ENCODE data around the gene TBC1D1.

TBC1D1 gene

DNA sequence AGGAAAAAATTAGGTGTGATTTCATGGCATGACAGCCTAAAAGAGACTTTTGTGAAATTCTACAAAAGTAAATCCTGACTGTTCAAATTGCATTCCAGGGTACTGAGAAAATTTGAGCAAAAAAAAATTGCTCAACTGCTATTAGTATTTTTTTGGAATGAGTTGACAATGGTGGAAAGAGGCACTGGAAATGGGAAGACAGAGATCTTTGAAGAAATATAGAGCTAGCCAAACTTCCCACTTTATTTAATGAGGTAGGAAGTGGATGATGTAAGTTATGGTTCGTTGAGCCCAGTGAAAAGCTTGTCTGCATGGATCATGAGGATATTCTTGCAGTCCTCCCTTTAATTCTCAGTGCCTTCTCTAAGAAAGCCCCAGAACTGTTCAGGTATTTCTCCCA, 253.1 kb downstream of the TBC1D1 start:
- Histone ChIP-seq H3K9me2 (replicated peaks; ENCODE audit: insufficient read depth, low read length) (no peaks in the 10 kb centered on the region), H3K4me1 (ENCODE audit: low read length) (peaks cover 16% of the 10 kb centered on the region), H4K20me1 (ENCODE audit: insufficient read depth, low read length) (no peaks in the 10 kb centered on the region), H3K9ac (ENCODE audit: low read length) (no peak overlapping the region), H3F3A (ENCODE audit: insufficient read depth, low read length) (no peaks in the 10 kb centered on the region), H2AFZ (ENCODE audit: low read length) (no peak overlapping the region), H3K27me3 (replicated peaks; ENCODE audit: insufficient read depth, low read length) (no peaks in the 10 kb centered on the region), H3K79me2 (ENCODE audit: low read length) (no peaks in the 10 kb centered on the region), H3K27ac (ENCODE audit: low read length) (no peak overlapping the region), H3K9me3 (replicated peaks; ENCODE audit: insufficient read depth, low read length) (no peaks in the 10 kb centered on the region), H3K36me3 (replicated peaks; ENCODE audit: insufficient read depth, low read length) (no peaks in the 10 kb centered on the region), H3K4me3 (ENCODE audit: low read length) (no peak overlapping the region), H3K4me2 (ENCODE audit: low read depth, low read length) (no peak overlapping the region)
- TF ChIP-seq EZH2 (optimal IDR thresholded peaks at IDR 0.05; ENCODE audit: low read depth, low read length) (no peak), CTCF (IDR thresholded peaks at IDR 0.05; ENCODE audit: low read length) (no peak), EZH2phosphoT487 (IDR thresholded peaks at IDR 0.05; ENCODE audit: low read length) (no peak)
- DNase-seq = no peak

GRCh38 chr4:38145033-38145678, 254.3 kb downstream of the TBC1D1 start:
- Histone ChIP-seq H3K36me3 (replicated peaks; ENCODE audit: insufficient read depth, low read length) (no peaks in the 10 kb centered on the region), H3K4me1 (ENCODE audit: low read length) (peaks cover 8% of the 10 kb centered on the region), H3K27ac (ENCODE audit: low read length) (no peak overlapping the region), H3K9me3 (replicated peaks; ENCODE audit: insufficient read depth, low read length) (no peaks in the 10 kb centered on the region), H3K9me2 (replicated peaks; ENCODE audit: insufficient read depth, low read length) (no peaks in the 10 kb centered on the region), H3K27me3 (replicated peaks; ENCODE audit: insufficient read depth, low read length) (no peaks in the 10 kb centered on the region), H3K9ac (ENCODE audit: low read length) (no peak overlapping the region), H3K4me3 (ENCODE audit: low read length) (no peak overlapping the region), H3F3A (ENCODE audit: insufficient read depth, low read length) (no peaks in the 10 kb centered on the region), H3K79me2 (ENCODE audit: low read length) (no peaks in the 10 kb centered on the region), H4K20me1 (ENCODE audit: insufficient read depth, low read length) (no peaks in the 10 kb centered on the region), H3K4me2 (ENCODE audit: low read depth, low read length) (no peak overlapping the region), H2AFZ (ENCODE audit: low read length) (no peak overlapping the region)
- no peak for TF ChIP-seq EZH2phosphoT487 (IDR thresholded peaks at IDR 0.05; ENCODE audit: low read length)
- TF ChIP-seq EZH2 (optimal IDR thresholded peaks at IDR 0.05; ENCODE audit: low read depth, low read length) = no peak
- no peak for TF ChIP-seq CTCF (IDR thresholded peaks at IDR 0.05; ENCODE audit: low read length)
- no peak for DNase-seq

DNA sequence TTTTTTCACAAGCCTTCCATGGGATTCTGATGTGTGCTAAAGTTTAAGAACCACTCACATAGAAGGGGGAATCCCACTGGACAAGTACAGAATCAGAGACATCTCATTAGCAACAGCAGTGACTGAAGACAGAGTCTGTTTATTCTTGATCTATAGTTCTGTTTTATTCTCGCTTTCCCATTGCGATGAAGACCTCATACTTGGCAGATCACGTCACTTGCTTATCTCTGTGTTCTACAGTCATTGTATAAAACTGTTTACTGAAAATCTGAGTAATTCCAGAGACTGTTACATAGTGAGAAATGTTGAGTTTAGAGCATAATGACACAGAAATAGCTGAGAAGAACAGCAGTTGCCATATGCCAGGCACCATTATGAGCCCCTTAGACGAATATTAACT, 254.9 kb downstream of the TBC1D1 start:
- Histone ChIP-seq H3K4me2 (ENCODE audit: low read depth, low read length) (no peak overlapping the region), H3K27ac (ENCODE audit: low read length) (no peak overlapping the region), H3K4me3 (ENCODE audit: low read length) (no peak overlapping the region), H3K9me3 (replicated peaks; ENCODE audit: insufficient read depth, low read length) (no peaks in the 10 kb centered on the region), H3K9me2 (replicated peaks; ENCODE audit: insufficient read depth, low read length) (no peaks in the 10 kb centered on the region), H3K79me2 (ENCODE audit: low read length) (no peaks in the 10 kb centered on the region), H3K4me1 (ENCODE audit: low read length) (peaks cover 2% of the 10 kb centered on the region; the same call in 1 of the 2 replicates), H3K27me3 (replicated peaks; ENCODE audit: insufficient read depth, low read length) (no peaks in the 10 kb centered on the region), H4K20me1 (ENCODE audit: insufficient read depth, low read length) (no peaks in the 10 kb centered on the region), H3K36me3 (replicated peaks; ENCODE audit: insufficient read depth, low read length) (no peaks in the 10 kb centered on the region), H3F3A (ENCODE audit: insufficient read depth, low read length) (no peaks in the 10 kb centered on the region), H3K9ac (ENCODE audit: low read length) (no peak overlapping the region), H2AFZ (ENCODE audit: low read length) (no peak overlapping the region)
- no peak for DNase-seq
- TF ChIP-seq EZH2phosphoT487 (IDR thresholded peaks at IDR 0.05; ENCODE audit: low read length) (no peak), CTCF (IDR thresholded peaks at IDR 0.05; ENCODE audit: low read length) (no peak), EZH2 (optimal IDR thresholded peaks at IDR 0.05; ENCODE audit: low read depth, low read length) (no peak)

All from MM.1S (cell line).